Pancreas (tissue), 10 donors: Measurements from ENCODE around the gene SEMA3G. TPM values are rescaled to one million over a fixed set of nuclear protein-coding genes. Genes with fewer than 3 reads are reported as not detected.

Source experiments
- ATAC-seq, 4 donors: fragments of 200-7000 bp; cut with Tn5 transposase; one replicate each; pipeline versions ENCODE4 v1.8.0 to v1.9.1; 2020; ENCODE audit warnings: mild to moderate bottlenecking in 4 of 4, moderate library complexity in 4 of 4
- DNase-seq, 6 donors: peaks; one replicate each; pipeline ENCODE4 v3.0.0-alpha.2; 2020
- FAIRE-seq: peaks from 2 replicates; lab custom pipeline; 2012; peaks lifted over from hg19 to GRCh38; lab: Jason Lieb, UNC
- H3K27ac ChIP-seq, 4 donors: fragments of 200-600 bp; sonication (generic); 1 replicate in 3 of 4; 2 replicates in 1 of 4; pipeline versions ENCODE4 v1.5.0 to v1.8.0; 2020
- H3K27me3 ChIP-seq, 4 donors: fragments of 200-600 bp; one replicate each; pipeline ENCODE4 v1.8.0; 2021
- H3K36me3 ChIP-seq, 3 donors: fragments of 200-600 bp; sonication (generic) in 1 of 3; one replicate each; pipeline versions ENCODE4 v1.5.0 to v1.8.0; 2020 to 2021
- H3K4me1 ChIP-seq, 3 donors: fragments of 200-600 bp; one replicate each; pipeline ENCODE4 v1.8.0; 2021
- H3K4me3 ChIP-seq, 4 donors: fragments of 200-600 bp; sonication (generic) in 2 of 4; one replicate each; pipeline versions ENCODE4 v1.5.0 to v1.8.0; 2020 to 2021
- H3K9me3 ChIP-seq, 4 donors: fragments of 200-600 bp; one replicate each; pipeline ENCODE4 v1.8.0; 2021
- WGBS, 2 donors: extraction: QIAGEN DNeasy Blood & Tissue Kit; methylation state at CpG; one replicate each; pipeline ENCODE4 v1.1.7; 2013; 5-methylcytosine and 5-hydroxymethylcytosine counted together
- intact Hi-C, 3 donors: fragments of 100-400 bp; cut with DNase I; formaldehyde crosslinking; loops; one replicate each; pipeline versions ENCODE4 v1.11.1 to v1.14.2; 2022
- polyA plus RNA-seq, 2 donors: library from polyadenylated mRNA; stranded (reverse); fragments of 200-250 nt; gene quantifications; one replicate each; pipeline ENCODE4 v1.2.3, GENCODE V29; 2013
- total RNA-seq, 6 donors: library from RNA; stranded (reverse); fragmentation: NEBNext Ultra II Directional in 4 of 6; extraction: Animal tissue kit (Norgen Biotek cat#: 25700) in 4 of 6; gene quantifications; one replicate each; pipeline versions ENCODE4 v1.2.1 to v1.2.4, GENCODE V29; 2021 to 2023
- TF ChIP-seq, protein P1 (sequence below), 4 donors: fragments of 200-600 bp; sonication (generic) in 3 of 4; IDR thresholded peaks; one replicate each; pipeline versions ENCODE4 v1.5.0 to v1.8.0; 2021; ENCODE audit warnings: antibody characterized with exemption in 4 of 4
- donor health status: healthy with polysubstance abuse.
- donor health status: DM: no; HTN: no; CAD: no; lungs with moderate emphysema.
- donor health status: DM: no; HTN: no; CAD: no.
- donor health status: control.
- donor health status: control.
- donor health status: Bipolar disorder and iron deficiency.
- donor health status: DM: yes; HTN: yes; CAD: no.
- donor health status: DM: no; HTN: no; CAD: no.
- donor health status: DM: no; HTN: no; CAD: no.
- donor health status: DM: yes; HTN: yes; CAD: no.

The SEMA3G gene
- total and polyA plus RNA-seq, 8 donors: 0.75 to 5.4 (median 2.8) TPM

DNA sequence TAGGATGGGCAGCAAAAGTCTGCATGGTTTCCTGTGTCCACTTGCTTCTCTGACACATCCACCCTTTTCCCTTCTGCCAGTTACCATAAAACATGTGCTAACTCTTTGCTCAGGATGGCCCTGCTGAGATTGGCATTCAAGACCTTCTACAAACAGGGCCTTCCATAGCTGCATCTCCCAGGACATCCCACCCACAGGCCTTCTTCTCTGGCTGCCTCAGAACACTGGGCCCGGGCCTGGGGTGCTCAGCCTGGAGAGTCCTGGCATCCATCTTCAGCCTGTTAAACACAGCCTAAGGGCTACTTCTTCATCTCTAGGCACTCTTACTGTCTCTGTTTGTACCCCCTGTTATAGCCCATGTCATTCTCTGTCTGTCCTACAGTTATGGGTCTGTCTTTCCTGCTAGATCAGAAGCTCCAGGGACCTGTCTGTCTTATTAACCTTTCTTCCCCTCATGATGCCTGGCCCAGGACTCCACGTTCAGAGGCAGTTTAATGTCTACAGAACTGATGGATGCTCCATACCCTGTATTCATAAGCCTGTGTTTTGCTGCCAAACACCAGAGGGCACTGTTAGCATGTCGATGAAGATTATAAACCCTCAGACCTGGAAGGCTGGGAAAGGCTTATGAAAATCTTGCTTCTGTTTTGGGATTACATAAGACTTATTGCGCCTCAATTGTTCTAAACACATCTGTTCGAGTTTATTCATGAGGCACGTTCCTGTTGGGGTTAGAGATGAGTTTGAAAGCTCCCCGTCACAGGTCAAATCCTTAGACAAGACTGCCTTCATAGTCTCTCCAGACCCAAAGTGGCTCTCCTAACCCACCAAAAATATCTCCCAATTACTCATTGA lies 16.5 kb downstream of the SEMA3G start:
- FAIRE-seq (peak; percentile 80), ATAC-seq (peak; percentile 84 to 98 (median 94)), DNase-seq (peak in 4 of 6 donors; percentile 38 to 70 (median 48))
- 7 to 12% methylated on average over 7 of the region's 7 CpGs for WGBS, 2 donors
- Histone ChIP-seq H3K36me3 (no peaks in the 10 kb centered on the region), H3K9me3 (no peaks in the 10 kb centered on the region), H3K4me3 (no peak overlapping the region), H3K4me1 (no peaks in the 10 kb centered on the region), H3K27me3 (no peaks in the 10 kb centered on the region), H3K27ac (no peak overlapping the region)
- TF ChIP-seq, protein P1, sequence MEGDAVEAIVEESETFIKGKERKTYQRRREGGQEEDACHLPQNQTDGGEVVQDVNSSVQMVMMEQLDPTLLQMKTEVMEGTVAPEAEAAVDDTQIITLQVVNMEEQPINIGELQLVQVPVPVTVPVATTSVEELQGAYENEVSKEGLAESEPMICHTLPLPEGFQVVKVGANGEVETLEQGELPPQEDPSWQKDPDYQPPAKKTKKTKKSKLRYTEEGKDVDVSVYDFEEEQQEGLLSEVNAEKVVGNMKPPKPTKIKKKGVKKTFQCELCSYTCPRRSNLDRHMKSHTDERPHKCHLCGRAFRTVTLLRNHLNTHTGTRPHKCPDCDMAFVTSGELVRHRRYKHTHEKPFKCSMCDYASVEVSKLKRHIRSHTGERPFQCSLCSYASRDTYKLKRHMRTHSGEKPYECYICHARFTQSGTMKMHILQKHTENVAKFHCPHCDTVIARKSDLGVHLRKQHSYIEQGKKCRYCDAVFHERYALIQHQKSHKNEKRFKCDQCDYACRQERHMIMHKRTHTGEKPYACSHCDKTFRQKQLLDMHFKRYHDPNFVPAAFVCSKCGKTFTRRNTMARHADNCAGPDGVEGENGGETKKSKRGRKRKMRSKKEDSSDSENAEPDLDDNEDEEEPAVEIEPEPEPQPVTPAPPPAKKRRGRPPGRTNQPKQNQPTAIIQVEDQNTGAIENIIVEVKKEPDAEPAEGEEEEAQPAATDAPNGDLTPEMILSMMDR (IDR thresholded peaks at IDR 0.05): peak; percentile 30 to 67 (median 51)
- intact Hi-C loops: no loop called here

DNA sequence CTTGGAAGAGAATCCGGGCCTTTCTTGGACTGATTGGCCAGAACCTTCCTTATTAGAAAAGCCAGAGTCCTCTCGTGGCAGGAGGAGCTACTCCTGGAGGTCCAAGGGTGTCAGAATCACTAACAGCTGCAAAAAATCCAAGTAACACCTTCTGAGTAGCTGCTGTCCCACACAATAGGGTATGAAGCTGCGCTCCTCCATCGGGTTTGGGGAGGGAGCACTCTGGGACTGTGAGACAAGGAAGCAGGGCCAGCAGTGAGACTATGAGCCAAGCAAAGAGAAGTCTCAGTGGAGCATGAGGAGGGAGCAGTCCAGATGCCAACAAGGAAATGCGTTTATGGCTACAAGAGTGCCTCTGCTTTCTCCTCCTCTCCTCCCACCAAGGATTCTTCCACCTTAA lies 21.7 kb downstream of the SEMA3G start:
- Histone ChIP-seq H3K4me1 (no peaks in the 10 kb centered on the region), H3K36me3 (no peaks in the 10 kb centered on the region), H3K27me3 (no peaks in the 10 kb centered on the region), H3K9me3 (no peaks in the 10 kb centered on the region), H3K27ac (no peak overlapping the region), H3K4me3 (no peak overlapping the region)
- DNase-seq (no peak), ATAC-seq (peak in 2 of 4 donors; percentile 20 to 28), FAIRE-seq (no peak)
- WGBS, 2 donors: 57 to 63% methylated on average over 5 of the region's 5 CpGs
- TF ChIP-seq, protein P1 (IDR thresholded peaks at IDR 0.05): no peak
- intact Hi-C loops: no loop called here

DNA sequence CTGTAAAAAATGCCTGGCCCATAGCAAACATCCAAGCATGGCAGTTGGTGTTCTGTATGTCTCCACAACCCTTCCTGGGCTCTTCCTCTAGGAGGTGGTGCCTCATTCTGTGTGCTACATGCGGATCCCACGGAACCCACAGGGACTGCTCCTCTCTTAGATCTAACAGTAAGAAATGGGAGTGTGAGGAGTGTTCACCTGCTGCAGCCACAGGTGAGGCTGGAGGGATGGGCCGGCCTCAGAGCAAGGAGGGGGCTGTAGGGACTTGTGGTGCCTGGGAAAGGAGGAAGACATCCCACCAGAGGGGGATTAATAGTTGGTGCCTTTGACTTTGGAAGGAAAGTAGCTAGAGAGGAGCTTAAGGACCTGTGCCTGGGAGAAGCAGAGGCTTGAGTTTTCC lies 22.2 kb downstream of the SEMA3G start:
- no peaks in the 10 kb centered on the region for H3K27me3 ChIP-seq
- ATAC-seq: no peak
- intact Hi-C loops: no loop called here
- TF ChIP-seq, protein P1 (IDR thresholded peaks at IDR 0.05): no peak
- no peaks in the 10 kb centered on the region for H3K9me3 ChIP-seq
- no peaks in the 10 kb centered on the region for H3K36me3 ChIP-seq
- no peak overlapping the region for H3K4me3 ChIP-seq
- WGBS, 2 donors: 87 to 94% methylated on average over 3 of the region's 3 CpGs
- no peak for FAIRE-seq
- no peak for DNase-seq
- H3K27ac ChIP-seq: no peak overlapping the region
- H3K4me1 ChIP-seq: no peaks in the 10 kb centered on the region

DNA sequence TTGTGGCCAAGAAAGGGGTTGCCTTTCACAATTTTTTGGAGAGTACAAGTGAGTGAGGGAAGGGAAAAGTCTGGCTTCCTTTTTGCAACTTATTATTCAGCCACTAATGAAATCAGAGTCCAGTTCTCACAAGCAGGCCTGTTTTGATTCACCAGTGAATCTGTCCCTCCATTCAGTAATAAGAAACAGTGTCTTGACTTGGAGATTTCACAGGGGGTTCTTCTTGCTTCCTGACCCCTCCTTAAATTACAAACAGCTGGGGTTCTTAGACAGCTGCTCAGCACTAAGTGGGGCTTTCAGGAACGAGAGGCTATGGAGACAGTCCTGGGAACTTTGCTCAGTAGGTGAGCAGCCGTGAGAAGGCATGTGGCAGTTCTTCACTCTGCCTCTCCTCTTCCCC lies 24.5 kb downstream of the SEMA3G start:
- no peak for FAIRE-seq
- Histone ChIP-seq H3K4me1 (no peaks in the 10 kb centered on the region), H3K36me3 (no peaks in the 10 kb centered on the region), H3K9me3 (no peaks in the 10 kb centered on the region), H3K4me3 (no peak overlapping the region), H3K27me3 (no peaks in the 10 kb centered on the region), H3K27ac (no peak overlapping the region)
- ATAC-seq: no peak
- 82 to 87% methylated on average over 2 of the region's 2 CpGs for WGBS, 2 donors
- intact Hi-C loops: no loop called here
- DNase-seq: no peak
- TF ChIP-seq, protein P1 (IDR thresholded peaks at IDR 0.05): no peak

DNA sequence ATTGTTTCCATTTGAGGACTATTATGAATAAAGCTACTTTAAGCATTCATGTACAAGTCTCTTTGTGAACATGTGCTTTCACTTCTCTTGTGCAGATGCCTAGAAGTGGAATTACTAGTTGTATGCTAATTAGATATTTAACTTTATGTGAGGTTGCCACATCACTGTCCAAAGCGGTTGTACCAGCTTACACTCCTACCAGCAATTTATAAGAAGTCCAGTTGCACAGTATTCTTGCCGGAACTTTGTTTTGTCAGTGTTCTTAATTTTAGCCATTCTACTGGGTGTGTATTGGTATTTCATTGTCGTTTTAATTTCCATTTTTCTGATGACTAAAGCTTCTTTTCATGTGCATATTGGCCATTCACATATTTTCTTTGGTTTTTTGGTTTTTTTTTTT lies 29.1 kb downstream of the SEMA3G start:
- Histone ChIP-seq H3K4me1 (peaks cover 10 to 19% (median 11%) of the 10 kb centered on the region in 3 donors), H3K9me3 (no peaks in the 10 kb centered on the region), H3K36me3 (no peaks in the 10 kb centered on the region), H3K4me3 (no peak overlapping the region), H3K27ac (no peak overlapping the region), H3K27me3 (no peaks in the 10 kb centered on the region)
- 84 to 96% methylated on average over 3 of the region's 3 CpGs for WGBS, 2 donors
- no peak for ATAC-seq
- no peak for FAIRE-seq
- intact Hi-C loops: no loop called here
- TF ChIP-seq, protein P1 (IDR thresholded peaks at IDR 0.05): no peak
- no peak for DNase-seq
